Transverse colon (tissue), 4 donors: ENCODE results near the gene KRTAP5-8. TPM values are rescaled to one million over a fixed set of nuclear protein-coding genes. Genes with fewer than 3 reads are reported as not detected.

Experiments
- DNase-seq: peaks from one replicate; pipeline ENCODE4 v3.0.0-alpha.2; 2019
- H3K27ac ChIP-seq, 4 donors: fragments of 200-600 bp; sonication (generic); 2 replicates each; pipeline ENCODE4 v1.5.1; 2016 to 2018; ENCODE audit warnings: inconsistent platforms in 4 of 4
- H3K27me3 ChIP-seq: fragments of 200-600 bp; sonication (generic); 2 replicates; pipeline ENCODE4 v1.5.1; 2017; ENCODE audit warnings: inconsistent platforms
- H3K36me3 ChIP-seq, 4 donors: fragments of 200-600 bp; sonication (generic); 2 replicates each; pipeline ENCODE4 v1.5.1; 2017 to 2019; ENCODE audit warnings: inconsistent platforms in 4 of 4
- H3K4me1 ChIP-seq, 4 donors: fragments of 200-600 bp; sonication (generic); 2 replicates each; pipeline ENCODE4 v1.5.1; 2017 to 2020; ENCODE audit warnings: inconsistent platforms in 4 of 4
- H3K4me3 ChIP-seq, 4 donors: fragments of 200-600 bp; sonication (generic); 1 replicate in 1 of 4; 2 replicates in 3 of 4; pipeline versions ENCODE4 v1.5.1 to v1.6.1; 2017 to 2019; ENCODE audit warnings: inconsistent platforms in 4 of 4
- H3K9me3 ChIP-seq, 2 donors: fragments of 200-600 bp; sonication (generic); 2 replicates each; pipeline ENCODE4 v1.5.1; 2017 to 2019; ENCODE audit warnings: inconsistent platforms in 2 of 2
- EP300 ChIP-seq: sonication (generic); formaldehyde crosslinking; IDR thresholded peaks from one replicate; pipeline ENCODE4 v1.6.1; 2017; ENCODE audit warnings: antibody characterized with exemption, low read depth
- POLR2A ChIP-seq: fragments of 450-650 bp; IDR thresholded peaks from one replicate; pipeline ENCODE4 v1.6.1; 2016; ENCODE audit warnings: antibody characterized with exemption, mild to moderate bottlenecking, moderate library complexity
- POLR2AphosphoS5 ChIP-seq, 3 donors: sonication (generic); formaldehyde crosslinking; IDR thresholded peaks; one replicate each; pipeline ENCODE4 v1.6.1; 2016; ENCODE audit warnings: antibody characterized with exemption in 3 of 3
- WGBS, 2 donors: methylation state at CpG; one replicate each; pipeline ENCODE4 v1.1.5; 2018; ENCODE audit warnings: low coverage in 1 of 2; 5-methylcytosine and 5-hydroxymethylcytosine counted together
- in situ Hi-C, 4 donors: fragments of 200-750 bp; cut with MboI; loops; one replicate each; pipeline versions ENCODE4 v1.15.0 to v1.15.1; 2017; ENCODE audit warnings: low sequenced_read_pairs in 3 of 4, low pct_ligation_motif_present in 1 of 4, low pct_unique_long_range_greater_than_20kb in 1 of 4
- intact Hi-C: fragments of 100-400 bp; cut with DNase I; formaldehyde crosslinking; loops from one replicate; pipeline ENCODE4 v1.15.1; 2023; ENCODE audit warnings: low total_unique reads
- total RNA-seq, 4 donors: library from RNA; depleted of rRNA; stranded (reverse); fragments of >200 nt; gene quantifications; one replicate each; pipeline ENCODE4 v1.1.0, GENCODE V29; 2016
- TF ChIP-seq, protein P1 (sequence below), 5 experiments: fragments of 200-600 bp in 3 of 5; fragments of 450-650 bp in 2 of 5; sonication (generic) in 3 of 5; IDR thresholded peaks; 1 replicate in 2 of 5; 2 replicates in 3 of 5; pipeline ENCODE4 v1.5.1; 2016 to 2017; ENCODE audit warnings: antibody characterized with exemption in 5 of 5, inconsistent platforms in 3 of 5, mild to moderate bottlenecking in 2 of 5, moderate library complexity in 1 of 5

Gene KRTAP5-8
- total RNA-seq, 4 donors from 2014 or later: 0.41 to 3.2 (median 0.48) TPM; not detected in 1

DNA sequence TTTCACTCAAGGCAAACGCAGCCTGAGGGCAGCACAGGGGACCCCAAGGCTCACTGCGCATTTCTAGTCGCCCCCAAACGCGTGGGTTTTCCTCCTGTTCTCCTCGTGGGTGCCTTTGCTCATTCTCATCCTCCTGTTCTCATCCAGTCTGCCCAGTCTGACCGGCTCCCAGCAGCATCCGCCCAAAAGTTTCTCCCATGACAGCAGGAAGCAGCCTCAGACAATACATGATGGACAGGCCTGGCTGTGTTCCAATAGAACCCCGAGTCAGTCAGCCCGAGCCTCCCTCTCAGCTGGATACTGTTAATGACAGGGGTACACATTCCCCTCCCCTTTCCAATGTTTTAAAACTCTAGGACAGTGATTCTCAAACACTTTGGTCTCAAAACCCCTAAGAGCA is 33.3 kb upstream of the KRTAP5-8 start:
- peaks cover 0 to 27% (median 13%) of the 10 kb centered on the region in 4 donors for H3K36me3 ChIP-seq
- 77% methylated on average over 10 of the region's 10 CpGs; no CpG with 5 or more reads in 1 of the 2 donors for WGBS, 2 donors
- TF ChIP-seq, protein P1, sequence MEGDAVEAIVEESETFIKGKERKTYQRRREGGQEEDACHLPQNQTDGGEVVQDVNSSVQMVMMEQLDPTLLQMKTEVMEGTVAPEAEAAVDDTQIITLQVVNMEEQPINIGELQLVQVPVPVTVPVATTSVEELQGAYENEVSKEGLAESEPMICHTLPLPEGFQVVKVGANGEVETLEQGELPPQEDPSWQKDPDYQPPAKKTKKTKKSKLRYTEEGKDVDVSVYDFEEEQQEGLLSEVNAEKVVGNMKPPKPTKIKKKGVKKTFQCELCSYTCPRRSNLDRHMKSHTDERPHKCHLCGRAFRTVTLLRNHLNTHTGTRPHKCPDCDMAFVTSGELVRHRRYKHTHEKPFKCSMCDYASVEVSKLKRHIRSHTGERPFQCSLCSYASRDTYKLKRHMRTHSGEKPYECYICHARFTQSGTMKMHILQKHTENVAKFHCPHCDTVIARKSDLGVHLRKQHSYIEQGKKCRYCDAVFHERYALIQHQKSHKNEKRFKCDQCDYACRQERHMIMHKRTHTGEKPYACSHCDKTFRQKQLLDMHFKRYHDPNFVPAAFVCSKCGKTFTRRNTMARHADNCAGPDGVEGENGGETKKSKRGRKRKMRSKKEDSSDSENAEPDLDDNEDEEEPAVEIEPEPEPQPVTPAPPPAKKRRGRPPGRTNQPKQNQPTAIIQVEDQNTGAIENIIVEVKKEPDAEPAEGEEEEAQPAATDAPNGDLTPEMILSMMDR (IDR thresholded peaks at IDR 0.05): no peak
- TF ChIP-seq EP300 (no peak), POLR2A (no peak), POLR2AphosphoS5 (IDR thresholded peaks at IDR 0.05) (no peak)
- no peak overlapping the region for H3K27ac ChIP-seq
- no peaks in the 10 kb centered on the region for H3K4me1 ChIP-seq
- no peak for DNase-seq
- intact Hi-C loops (no loop called here), in situ Hi-C loops (no loop called here)
- H3K9me3 ChIP-seq: peaks cover 7 to 15% of the 10 kb centered on the region in 2 donors
- H3K4me3 ChIP-seq: no peak overlapping the region
- H3K27me3 ChIP-seq: no peaks in the 10 kb centered on the region

DNA sequence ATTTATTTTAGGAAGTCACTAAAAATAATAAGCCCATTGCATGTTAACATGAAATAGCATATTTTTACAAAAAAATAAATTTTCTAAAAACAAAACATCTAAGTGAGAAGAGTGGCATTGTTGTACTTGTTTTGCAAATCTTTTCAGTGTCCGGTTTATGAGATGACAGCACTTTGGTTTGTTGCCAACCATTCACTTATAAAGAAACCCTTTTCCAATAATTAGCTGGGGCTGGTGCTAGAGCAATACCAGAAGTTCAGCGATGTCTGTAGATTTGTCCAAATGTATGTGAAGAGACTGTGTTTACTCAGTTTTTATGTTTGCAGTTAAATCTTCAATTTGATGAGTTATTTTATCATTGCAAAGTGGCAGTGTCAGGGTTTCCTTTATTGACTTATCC is 32.8 kb upstream of the KRTAP5-8 start:
- Histone ChIP-seq H3K4me3 (no peak overlapping the region), H3K4me1 (no peaks in the 10 kb centered on the region), H3K27ac (no peak overlapping the region), H3K9me3 (peaks cover 12 to 19% of the 10 kb centered on the region in 2 donors), H3K36me3 (peaks cover 0 to 27% (median 11%) of the 10 kb centered on the region in 4 donors), H3K27me3 (no peaks in the 10 kb centered on the region)
- intact Hi-C loops: no loop called here
- 64 to 70% methylated on average over 2 of the region's 2 CpGs for WGBS, 2 donors
- TF ChIP-seq EP300 (no peak), POLR2A (no peak), POLR2AphosphoS5 (IDR thresholded peaks at IDR 0.05) (no peak)
- TF ChIP-seq, protein P1 (IDR thresholded peaks at IDR 0.05): no peak
- no peak for DNase-seq
- in situ Hi-C loops: no loop called here

DNA sequence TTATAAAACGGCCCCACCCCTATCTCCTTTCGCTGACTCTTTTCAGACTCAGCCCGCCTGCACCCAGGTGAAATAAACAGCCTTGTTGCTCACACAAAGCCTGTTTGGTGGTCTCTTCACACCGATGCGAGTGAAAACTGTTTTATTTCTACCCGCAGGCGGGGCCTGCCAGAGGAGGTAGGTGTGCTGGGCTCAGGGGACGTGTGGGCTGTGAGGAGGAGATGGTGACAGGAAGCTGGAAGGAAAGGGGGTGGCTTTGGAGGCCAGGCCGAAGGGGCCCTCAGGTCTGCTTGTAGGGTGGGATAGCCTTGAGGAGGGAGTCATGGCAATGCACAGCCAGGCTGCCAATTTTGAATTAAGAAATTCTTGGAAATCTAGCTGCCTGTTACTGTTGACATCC is 32.0 kb upstream of the KRTAP5-8 start:
- no peaks in the 10 kb centered on the region for H3K4me1 ChIP-seq
- H3K36me3 ChIP-seq: peaks cover 0 to 25% (median 9%) of the 10 kb centered on the region in 4 donors
- 72 to 90% methylated on average over 3 to 9 of the region's 9 CpGs for WGBS, 2 donors
- DNase-seq: no peak
- TF ChIP-seq POLR2AphosphoS5 (IDR thresholded peaks at IDR 0.05) (no peak), EP300 (no peak), POLR2A (no peak)
- TF ChIP-seq, protein P1 (IDR thresholded peaks at IDR 0.05): no peak
- no peak overlapping the region for H3K4me3 ChIP-seq
- no peaks in the 10 kb centered on the region for H3K27me3 ChIP-seq
- no peak overlapping the region for H3K27ac ChIP-seq
- intact Hi-C loops: no loop called here
- H3K9me3 ChIP-seq: peaks cover 12 to 24% of the 10 kb centered on the region in 2 donors
- in situ Hi-C loops: no loop called here

DNA sequence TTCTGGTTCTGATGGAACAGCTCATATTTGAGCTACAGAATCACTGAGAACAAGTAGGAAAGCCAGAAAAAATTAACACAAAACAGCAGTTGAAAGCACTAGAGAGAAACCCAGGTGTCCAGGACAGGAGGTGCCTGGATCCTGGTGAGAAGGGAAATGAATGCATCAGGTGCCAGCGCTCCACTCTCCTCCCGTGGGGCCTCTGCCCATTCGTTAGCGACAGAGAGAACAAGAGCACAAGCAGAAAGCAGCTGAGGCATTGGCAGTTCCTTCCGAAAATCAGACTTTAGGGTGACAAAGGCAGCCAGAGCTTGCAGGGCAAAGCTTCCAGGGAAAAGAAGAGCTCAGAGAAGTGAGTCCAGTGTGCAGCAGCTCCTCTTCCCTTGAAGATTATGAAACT is 30.7 kb upstream of the KRTAP5-8 start:
- Histone ChIP-seq H3K4me1 (no peaks in the 10 kb centered on the region), H3K4me3 (no peak overlapping the region), H3K27ac (no peak overlapping the region), H3K27me3 (no peaks in the 10 kb centered on the region), H3K36me3 (peaks cover 0 to 12% (median 5%) of the 10 kb centered on the region in 4 donors), H3K9me3 (peaks cover 12 to 24% of the 10 kb centered on the region in 2 donors)
- TF ChIP-seq, protein P1 (IDR thresholded peaks at IDR 0.05): no peak
- TF ChIP-seq POLR2AphosphoS5 (IDR thresholded peaks at IDR 0.05) (no peak), POLR2A (no peak), EP300 (no peak)
- intact Hi-C loops: no loop called here
- in situ Hi-C loops: no loop called here
- WGBS, 2 donors: 87 to 94% methylated on average over 5 of the region's 5 CpGs
- DNase-seq: no peak
